Ovary (tissue), 3 donors: ENCODE measurements around the gene ACSL3.

ENCODE experiments used
- EP300 ChIP-seq: sonication (generic); formaldehyde crosslinking; IDR thresholded peaks from one replicate; pipeline ENCODE4 v1.6.1; 2017; ENCODE audit warnings: antibody characterized with exemption
- POLR2A ChIP-seq: fragments of 450-650 bp; IDR thresholded peaks from one replicate; pipeline ENCODE4 v1.6.1; 2017; ENCODE audit warnings: antibody characterized with exemption, mild to moderate bottlenecking, moderate library complexity
- TF ChIP-seq, protein P1 (sequence below), 3 donors: fragments of 450-650 bp in 2 of 3; fragments of 200-600 bp in 1 of 3; IDR thresholded peaks; one replicate each; pipeline versions ENCODE4 v1.5.1 to v1.8.0; 2016 to 2022; ENCODE audit warnings: antibody characterized with exemption in 3 of 3, mild to moderate bottlenecking in 1 of 3
- donor health status: DM: no; HTN: no; CAD: no.

DNA sequence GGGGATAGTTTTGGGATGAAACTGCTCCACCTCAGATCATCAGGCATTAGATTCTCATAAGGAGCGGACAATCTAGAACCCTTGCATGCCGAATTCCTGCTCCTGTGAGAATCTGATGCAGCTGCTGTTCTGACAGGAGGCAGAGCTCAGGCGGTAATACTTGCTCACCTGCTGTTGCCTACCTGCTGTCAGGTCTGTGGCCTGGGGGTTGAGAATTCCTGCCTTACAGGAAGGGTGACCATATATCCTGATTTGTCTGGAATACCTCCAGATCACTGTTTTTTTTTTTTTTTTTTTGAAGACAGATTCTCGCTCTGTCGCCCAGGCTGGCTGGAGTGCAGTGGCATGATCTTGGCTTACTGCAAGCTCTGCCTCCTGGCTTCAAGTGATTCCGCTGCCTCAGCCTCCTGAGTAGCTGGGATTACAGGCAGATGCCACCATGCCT, 21.7 kb downstream of the ACSL3 start:
- TF ChIP-seq, protein P1, sequence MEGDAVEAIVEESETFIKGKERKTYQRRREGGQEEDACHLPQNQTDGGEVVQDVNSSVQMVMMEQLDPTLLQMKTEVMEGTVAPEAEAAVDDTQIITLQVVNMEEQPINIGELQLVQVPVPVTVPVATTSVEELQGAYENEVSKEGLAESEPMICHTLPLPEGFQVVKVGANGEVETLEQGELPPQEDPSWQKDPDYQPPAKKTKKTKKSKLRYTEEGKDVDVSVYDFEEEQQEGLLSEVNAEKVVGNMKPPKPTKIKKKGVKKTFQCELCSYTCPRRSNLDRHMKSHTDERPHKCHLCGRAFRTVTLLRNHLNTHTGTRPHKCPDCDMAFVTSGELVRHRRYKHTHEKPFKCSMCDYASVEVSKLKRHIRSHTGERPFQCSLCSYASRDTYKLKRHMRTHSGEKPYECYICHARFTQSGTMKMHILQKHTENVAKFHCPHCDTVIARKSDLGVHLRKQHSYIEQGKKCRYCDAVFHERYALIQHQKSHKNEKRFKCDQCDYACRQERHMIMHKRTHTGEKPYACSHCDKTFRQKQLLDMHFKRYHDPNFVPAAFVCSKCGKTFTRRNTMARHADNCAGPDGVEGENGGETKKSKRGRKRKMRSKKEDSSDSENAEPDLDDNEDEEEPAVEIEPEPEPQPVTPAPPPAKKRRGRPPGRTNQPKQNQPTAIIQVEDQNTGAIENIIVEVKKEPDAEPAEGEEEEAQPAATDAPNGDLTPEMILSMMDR (IDR thresholded peaks at IDR 0.05) = no peak
- TF ChIP-seq POLR2A (no peak), EP300 (no peak)
